IPS-15b (cell line): ENCODE results near the gene TRIM7.
"Not testable (repeated sequence)": the region's sequence is repeated elsewhere in the genome, so short reads cannot be mapped to it uniquely, and the experiment has no call there.

Experiments used
- H3K27me3 ChIP-seq: one replicate; pipeline ENCODE4 v1.6.1; 2013; ENCODE audit warnings: low read length; ENCODE audit not compliant: control insufficient read depth, insufficient read depth
- H3K36me3 ChIP-seq: one replicate; pipeline ENCODE4 v1.6.1; 2013; ENCODE audit warnings: low read length; ENCODE audit not compliant: control insufficient read depth, insufficient read depth
- H3K4me1 ChIP-seq: one replicate; pipeline ENCODE4 v1.6.1; 2013; ENCODE audit warnings: mild to moderate bottlenecking, low read length; ENCODE audit not compliant: control insufficient read depth, insufficient read depth
- H3K4me3 ChIP-seq: one replicate; pipeline ENCODE4 v1.5.1; 2013; ENCODE audit warnings: low read depth, low read length
- H3K9ac ChIP-seq: one replicate; pipeline ENCODE4 v1.6.1; 2013; ENCODE audit warnings: low read depth, mild to moderate bottlenecking, low read length
- H3K9me3 ChIP-seq: one replicate; pipeline ENCODE4 v1.6.1; 2013; ENCODE audit warnings: mild to moderate bottlenecking, low read length; ENCODE audit not compliant: control insufficient read depth, insufficient read depth

Gene TRIM7

GRCh38 chr5:181186986-181187499 lies 18.0 kb downstream of the TRIM7 start:
- Histone ChIP-seq H3K36me3 (no peaks in the 10 kb centered on the region), H3K9me3 (no peaks in the 10 kb centered on the region), H3K27me3 (peaks cover 24% of the 10 kb centered on the region), H3K9ac (peak overlapping the region; percentile 13), H3K4me3 (peak overlapping the region; percentile 95), H3K4me1 (no peaks in the 10 kb centered on the region)

- H3K36me3 ChIP-seq = no peaks in the 10 kb centered on the region
- no peaks in the 10 kb centered on the region for H3K9me3 ChIP-seq
- no peak overlapping the region for H3K9ac ChIP-seq
- H3K4me3 ChIP-seq = no peak overlapping the region
- no peaks in the 10 kb centered on the region for H3K4me1 ChIP-seq
- peaks cover 22% of the 10 kb centered on the region for H3K27me3 ChIP-seq
These were observed 19.0 kb downstream of the TRIM7 start for GRCh38 chr5:181186022-181186421.

- no peaks in the 10 kb centered on the region for H3K9me3 ChIP-seq
- no peaks in the 10 kb centered on the region for H3K4me1 ChIP-seq
- no peaks in the 10 kb centered on the region for H3K36me3 ChIP-seq
- H3K9ac ChIP-seq = no peak overlapping the region
- H3K27me3 ChIP-seq = peaks cover 17% of the 10 kb centered on the region
- no peak overlapping the region for H3K4me3 ChIP-seq
These were observed 19.4 kb downstream of the TRIM7 start for GRCh38 chr5:181185560-181185959.

GRCh38 chr5:181184845-181185216 lies 20.2 kb downstream of the TRIM7 start:
- Histone ChIP-seq H3K9me3 (no peaks in the 10 kb centered on the region), H3K4me1 (no peaks in the 10 kb centered on the region), H3K36me3 (no peaks in the 10 kb centered on the region), H3K27me3 (peaks cover 10% of the 10 kb centered on the region), H3K9ac (no peak overlapping the region), H3K4me3 (no peak overlapping the region)

- Histone ChIP-seq H3K4me3 (no peak overlapping the region), H3K36me3 (no peaks in the 10 kb centered on the region), H3K4me1 (no peaks in the 10 kb centered on the region)
These were observed 22.3 kb downstream of the TRIM7 start for GRCh38 chr5:181182651-181183050.

GRCh38 chr5:181181650-181182565 lies 23.1 kb downstream of the TRIM7 start:
- Histone ChIP-seq H3K27me3 (no peaks in the 10 kb centered on the region), H3K4me3 (no peak overlapping the region), H3K9ac (no peak overlapping the region), H3K9me3 (no peaks in the 10 kb centered on the region), H3K36me3 (no peaks in the 10 kb centered on the region), H3K4me1 (no peaks in the 10 kb centered on the region)

More at GRCh38 chr5:181182651-181183050, 22.3 kb downstream of the TRIM7 start:
- Histone ChIP-seq H3K27me3 (no peaks in the 10 kb centered on the region), H3K9ac (no peak overlapping the region), H3K9me3 (no peaks in the 10 kb centered on the region)

- H3K4me1 ChIP-seq, H3K9ac ChIP-seq, H3K27me3 ChIP-seq, H3K9me3 ChIP-seq, H3K4me3 ChIP-seq, H3K36me3 ChIP-seq: not testable (repeated sequence)
These were observed 27.4 kb downstream of the TRIM7 start for GRCh38 chr5:181177559-181177958.

- Histone ChIP-seq H3K27me3 (peaks cover 20% of the 10 kb centered on the region), H3K9ac (no peak overlapping the region), H3K4me3 (no peak overlapping the region), H3K9me3 (no peaks in the 10 kb centered on the region), H3K36me3 (no peaks in the 10 kb centered on the region), H3K4me1 (no peaks in the 10 kb centered on the region)
These were observed 28.6 kb downstream of the TRIM7 start for GRCh38 chr5:181176254-181176952.

- H3K36me3 ChIP-seq = no peaks in the 10 kb centered on the region
- H3K4me3 ChIP-seq = peak overlapping the region; percentile 84
- peak overlapping the region; percentile 47 for H3K9ac ChIP-seq
- peaks cover 2% of the 10 kb centered on the region for H3K4me1 ChIP-seq
- H3K9me3 ChIP-seq = no peaks in the 10 kb centered on the region
- peaks cover 42% of the 10 kb centered on the region for H3K27me3 ChIP-seq
These were observed 31.3 kb downstream of the TRIM7 start for GRCh38 chr5:181173420-181174342.

GRCh38 chr5:181173027-181173419 lies 32.0 kb downstream of the TRIM7 start:
- peaks cover 7% of the 10 kb centered on the region for H3K4me1 ChIP-seq
- H3K27me3 ChIP-seq = peaks cover 48% of the 10 kb centered on the region
- no peaks in the 10 kb centered on the region for H3K36me3 ChIP-seq
- no peaks in the 10 kb centered on the region for H3K9me3 ChIP-seq
- peak overlapping the region; percentile 84 for H3K4me3 ChIP-seq
- peak overlapping the region; percentile 39 for H3K9ac ChIP-seq

GRCh38 chr5:181171782-181172181 lies 33.2 kb downstream of the TRIM7 start:
- no peaks in the 10 kb centered on the region for H3K36me3 ChIP-seq
- H3K9ac ChIP-seq = no peak overlapping the region
- peaks cover 58% of the 10 kb centered on the region for H3K27me3 ChIP-seq
- no peak overlapping the region for H3K4me3 ChIP-seq
- peaks cover 8% of the 10 kb centered on the region for H3K4me1 ChIP-seq
- H3K9me3 ChIP-seq = no peaks in the 10 kb centered on the region
